HepG2 (cell line): ENCODE data around the gene TM4SF5. TPM values are rescaled to one million over a fixed set of nuclear protein-coding genes. Genes with fewer than 3 reads are reported as not detected.

Source experiments
- AHR ChIP-seq: IDR thresholded peaks from 2 replicates; pipeline ENCODE4 v1.6.1; 2018; ENCODE audit warnings: missing genetic modification reagents, missing compliant biosample characterization
- BCL3 ChIP-seq: sonication (generic); formaldehyde crosslinking; IDR thresholded peaks from 2 replicates; pipeline ENCODE4 v1.5.1; 2020; ENCODE audit warnings: mild to moderate bottlenecking, missing genetic modification reagents, moderate library complexity
- DR1 ChIP-seq: sonication (generic); formaldehyde crosslinking; IDR thresholded peaks from 2 replicates; pipeline ENCODE4 v1.8.0; 2021; ENCODE audit warnings: mild to moderate bottlenecking, missing genetic modification reagents, inconsistent platforms
- MAZ ChIP-seq, 2 experiments: sonication (generic) in 1 of 2; formaldehyde crosslinking in 1 of 2; IDR thresholded peaks; 2 replicates each; pipeline versions ENCODE4 v1.5.0 to v1.6.1; 2012 to 2020; ENCODE audit warnings: low read depth in 2 of 2, mild to moderate bottlenecking in 2 of 2, borderline replicate concordance in 1 of 2, improper control_type of control experiment in 1 of 2, low read length in 1 of 2, missing genetic modification reagents in 1 of 2, moderate library complexity in 1 of 2
- NBN ChIP-seq: fragments of 450-650 bp; conservative IDR thresholded peaks from 2 replicates; pipeline ENCODE4 v1.6.1; 2017
- NR2F1 ChIP-seq, 2 experiments: fragments of 450-650 bp in 1 of 2; formaldehyde crosslinking in 1 of 2; IDR thresholded peaks; 2 replicates each; pipeline versions ENCODE4 v1.5.0 to v1.6.1; 2016 to 2020; ENCODE audit warnings: mild to moderate bottlenecking in 1 of 2, missing compliant biosample characterization in 1 of 2, missing genetic modification reagents in 1 of 2, moderate library complexity in 1 of 2
- PHF8 ChIP-seq: sonication (generic); formaldehyde crosslinking; IDR thresholded peaks from 2 replicates; pipeline ENCODE4 v1.5.0; 2020; ENCODE audit warnings: missing genetic modification reagents
- REL ChIP-seq: sonication (generic); formaldehyde crosslinking; conservative IDR thresholded peaks from 2 replicates; pipeline ENCODE4 v1.8.0; 2022; ENCODE audit warnings: mild to moderate bottlenecking, missing genetic modification reagents, moderate library complexity
- RFX1 ChIP-seq: fragments of 450-650 bp; IDR thresholded peaks from 2 replicates; pipeline ENCODE4 v1.6.1; 2017
- SMARCC2 ChIP-seq: fragments of 450-650 bp; IDR thresholded peaks from 2 replicates; pipeline ENCODE4 v1.6.1; 2017; ENCODE audit warnings: antibody characterized with exemption, mild to moderate bottlenecking
- SOX13 ChIP-seq, 3 experiments: fragments of 450-650 bp in 1 of 3; sonication (generic) in 1 of 3; formaldehyde crosslinking in 1 of 3; IDR thresholded peaks in 2 of 3; conservative IDR thresholded peaks in 1 of 3; 2 replicates each; pipeline versions ENCODE4 v1.5.0 to v1.6.1; 2016 to 2020; ENCODE audit warnings: antibody characterized with exemption in 1 of 3, mild to moderate bottlenecking in 1 of 3, missing compliant biosample characterization in 1 of 3, missing genetic modification reagents in 1 of 3, moderate library complexity in 1 of 3
- SP1 ChIP-seq, 2 experiments: fragments of 450-650 bp in 1 of 2; sonication (generic) in 1 of 2; formaldehyde crosslinking in 1 of 2; IDR thresholded peaks; 2 replicates each; pipeline versions ENCODE4 v1.4.0 to v1.6.1; 2016 to 2020; ENCODE audit warnings: missing genetic modification reagents in 1 of 2
- SRY ChIP-seq: sonication (generic); formaldehyde crosslinking; IDR thresholded peaks from 2 replicates; pipeline ENCODE4 v1.8.0; 2022; ENCODE audit warnings: mild to moderate bottlenecking, missing genetic modification reagents
- ZFP90 ChIP-seq: sonication (generic); formaldehyde crosslinking; IDR thresholded peaks from 2 replicates; pipeline ENCODE4 v1.8.0; 2022; ENCODE audit warnings: missing genetic modification reagents, mild to moderate bottlenecking, inconsistent platforms, borderline replicate concordance
- ZKSCAN8 ChIP-seq: IDR thresholded peaks from 2 replicates; pipeline ENCODE4 v1.6.1; 2016; ENCODE audit warnings: borderline replicate concordance, missing genetic modification reagents, missing compliant biosample characterization
- ZNF205 ChIP-seq: IDR thresholded peaks from 2 replicates; pipeline ENCODE4 v1.6.1; 2018; ENCODE audit warnings: missing biosample characterization, missing genetic modification reagents
- ZNF550 ChIP-seq: sonication (generic); formaldehyde crosslinking; IDR thresholded peaks from 2 replicates; pipeline ENCODE4 v1.4.0; 2020; ENCODE audit warnings: mild to moderate bottlenecking, missing genetic modification reagents, borderline replicate concordance
- ZNF792 ChIP-seq: IDR thresholded peaks from 2 replicates; pipeline ENCODE4 v1.6.1; 2016
- ZSCAN22 ChIP-seq: sonication (generic); formaldehyde crosslinking; IDR thresholded peaks from 2 replicates; pipeline ENCODE4 v1.4.0; 2020; ENCODE audit warnings: mild to moderate bottlenecking, missing genetic modification reagents
- polyA plus RNA-seq, 8 experiments: library from polyadenylated mRNA; depleted of rRNA in 3 of 8; stranded (reverse) in 7 of 8; unstranded in 1 of 8; fragments of >200 nt; fragmentation: Illumina TruSeq in 4 of 8; extraction: Trizol in 4 of 8; gene quantifications; 2 replicates each; pipeline versions ENCODE4 v1.2.1 to v1.2.3, GENCODE V29; 2011 to 2016; ENCODE audit warnings: low read depth in 4 of 8, missing spikeins in 1 of 8, mixed read lengths in 1 of 8; ENCODE audit not compliant: insufficient read depth in 1 of 8
- total RNA-seq, 5 experiments: library from RNA; depleted of rRNA; stranded (reverse); fragments of >200 nt; fragmentation: Illumina TruSeq; extraction: Trizol; gene quantifications; 2 replicates each; pipeline ENCODE4 v1.2.3, GENCODE V29; 2016; ENCODE audit warnings: low read depth in 1 of 5
- TF ChIP-seq, protein P1 (sequence below): IDR thresholded peaks from 2 replicates; pipeline ENCODE4 v1.6.1; 2016; ENCODE audit warnings: missing biosample characterization, missing genetic modification reagents, low read depth
- TF ChIP-seq, protein P2 (sequence below): sonication (generic); formaldehyde crosslinking; IDR thresholded peaks from 2 replicates; pipeline ENCODE4 v1.8.1; 2023; ENCODE audit warnings: mild to moderate bottlenecking, missing genetic modification reagents
- TF ChIP-seq, protein P3 (sequence below): sonication (generic); formaldehyde crosslinking; IDR thresholded peaks from 2 replicates; pipeline ENCODE4 v1.4.0; 2020; ENCODE audit warnings: missing genetic modification reagents

Gene TM4SF5
- total and polyA plus RNA-seq, 2 of the 13 experiments (the other 11 are each of a cell fraction or from before 2014, with no cell fraction given), result 30.1 to 126 TPM

- TF ChIP-seq RFX1 (no peak), NR2F1 (CRISPR knock-in tag; IDR thresholded peaks at IDR 0.05) (peak; percentile 54 to 81), SOX13 (IDR thresholded peaks at IDR 0.05) (no peak), SOX13 (CRISPR knock-in tag; conservative IDR thresholded peaks at IDR 0.05 in 1 of 2, IDR thresholded peaks at IDR 0.05 in 1 of 2) (peak in 1 of 2 experiments; percentile 77; a peak in 2 of 4 replicates), DR1 (no peak), SP1 (IDR thresholded peaks at IDR 0.05) (no peak), SP1 (CRISPR knock-in tag; IDR thresholded peaks at IDR 0.05) (no peak), MAZ (IDR thresholded peaks at IDR 0.05; ENCODE audit: borderline replicate concordance, low read depth, low read length) (peak; percentile 61; the same call in 1 of the 2 replicates), MAZ (CRISPR knock-in tag; IDR thresholded peaks at IDR 0.05; ENCODE audit: low read depth) (peak; percentile 73), AHR (CRISPR knock-in tag) (no peak), SRY (CRISPR knock-in tag) (peak; percentile 66; the same call in 1 of the 2 replicates), SMARCC2 (no peak), NBN (no peak), ZNF550 (CRISPR knock-in tag) (no peak), REL (CRISPR knock-in tag) (no peak), BCL3 (peak; percentile 47; the same call in 1 of the 2 replicates), PHF8 (CRISPR knock-in tag) (peak; percentile 67), ZNF792 (peak; percentile 27; the same call in 1 of the 2 replicates), ZKSCAN8 (0 out of 2 replicates have a peak, but pooled peaks have one; percentile 22), ZNF205 (CRISPR knock-in tag) (no peak), ZSCAN22 (CRISPR knock-in tag) (no peak), ZFP90 (CRISPR knock-in tag) (no peak)
- TF ChIP-seq, protein P1, sequence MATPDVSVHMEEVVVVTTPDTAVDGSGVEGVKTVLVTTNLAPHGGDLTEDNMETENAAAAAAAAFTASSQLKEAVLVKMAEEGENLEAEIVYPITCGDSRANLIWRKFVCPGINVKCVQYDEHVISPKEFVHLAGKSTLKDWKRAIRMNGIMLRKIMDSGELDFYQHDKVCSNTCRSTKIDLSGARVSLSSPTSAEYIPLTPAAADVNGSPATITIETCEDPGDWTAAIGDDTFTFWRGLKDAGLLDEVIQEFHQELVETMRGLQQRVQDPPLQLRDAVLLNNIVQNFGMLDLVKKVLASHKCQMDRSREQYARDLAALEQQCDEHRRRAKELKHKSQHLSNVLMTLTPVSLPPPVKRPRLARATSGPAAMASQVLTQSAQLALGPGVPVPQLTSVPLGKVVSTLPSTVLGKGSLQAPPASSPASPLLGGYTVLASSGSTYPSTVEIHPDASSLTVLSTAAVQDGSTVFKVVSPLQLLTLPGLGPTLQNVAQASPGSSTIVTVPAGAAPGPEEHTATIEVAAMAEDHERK (CRISPR knock-in tag), result no peak
- TF ChIP-seq, protein P2, sequence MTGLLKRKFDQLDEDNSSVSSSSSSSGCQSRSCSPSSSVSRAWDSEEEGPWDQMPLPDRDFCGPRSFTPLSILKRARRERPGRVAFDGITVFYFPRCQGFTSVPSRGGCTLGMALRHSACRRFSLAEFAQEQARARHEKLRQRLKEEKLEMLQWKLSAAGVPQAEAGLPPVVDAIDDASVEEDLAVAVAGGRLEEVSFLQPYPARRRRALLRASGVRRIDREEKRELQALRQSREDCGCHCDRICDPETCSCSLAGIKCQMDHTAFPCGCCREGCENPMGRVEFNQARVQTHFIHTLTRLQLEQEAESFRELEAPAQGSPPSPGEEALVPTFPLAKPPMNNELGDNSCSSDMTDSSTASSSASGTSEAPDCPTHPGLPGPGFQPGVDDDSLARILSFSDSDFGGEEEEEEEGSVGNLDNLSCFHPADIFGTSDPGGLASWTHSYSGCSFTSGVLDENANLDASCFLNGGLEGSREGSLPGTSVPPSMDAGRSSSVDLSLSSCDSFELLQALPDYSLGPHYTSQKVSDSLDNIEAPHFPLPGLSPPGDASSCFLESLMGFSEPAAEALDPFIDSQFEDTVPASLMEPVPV, result no peak
- TF ChIP-seq, protein P3, sequence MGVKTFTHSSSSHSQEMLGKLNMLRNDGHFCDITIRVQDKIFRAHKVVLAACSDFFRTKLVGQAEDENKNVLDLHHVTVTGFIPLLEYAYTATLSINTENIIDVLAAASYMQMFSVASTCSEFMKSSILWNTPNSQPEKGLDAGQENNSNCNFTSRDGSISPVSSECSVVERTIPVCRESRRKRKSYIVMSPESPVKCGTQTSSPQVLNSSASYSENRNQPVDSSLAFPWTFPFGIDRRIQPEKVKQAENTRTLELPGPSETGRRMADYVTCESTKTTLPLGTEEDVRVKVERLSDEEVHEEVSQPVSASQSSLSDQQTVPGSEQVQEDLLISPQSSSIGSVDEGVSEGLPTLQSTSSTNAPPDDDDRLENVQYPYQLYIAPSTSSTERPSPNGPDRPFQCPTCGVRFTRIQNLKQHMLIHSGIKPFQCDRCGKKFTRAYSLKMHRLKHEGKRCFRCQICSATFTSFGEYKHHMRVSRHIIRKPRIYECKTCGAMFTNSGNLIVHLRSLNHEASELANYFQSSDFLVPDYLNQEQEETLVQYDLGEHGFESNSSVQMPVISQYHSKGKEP (CRISPR knock-in tag), result no peak; the same call in 1 of the 2 replicates
Observed at GRCh38 chr17:4788807-4789700, 17.4 kb downstream of the TM4SF5 start, which contains the start of gene GLTPD2 (continued).
